GM08714 (cell line): ENCODE measurements around the gene GJD4.

Source experiments
- H3K4me3 ChIP-seq: fragments of 200-500 bp; sonication (Bioruptor generic); 2 replicates; pipeline ENCODE4 v1.5.1; 2014; ENCODE audit warnings: mild to moderate bottlenecking, low read length, inconsistent platforms
- ZNF274 ChIP-seq: IDR thresholded peaks from 2 replicates; pipeline ENCODE4 v1.6.1; 2012; ENCODE audit warnings: mild to moderate bottlenecking, low read depth, low read length

The GJD4 gene

DNA sequence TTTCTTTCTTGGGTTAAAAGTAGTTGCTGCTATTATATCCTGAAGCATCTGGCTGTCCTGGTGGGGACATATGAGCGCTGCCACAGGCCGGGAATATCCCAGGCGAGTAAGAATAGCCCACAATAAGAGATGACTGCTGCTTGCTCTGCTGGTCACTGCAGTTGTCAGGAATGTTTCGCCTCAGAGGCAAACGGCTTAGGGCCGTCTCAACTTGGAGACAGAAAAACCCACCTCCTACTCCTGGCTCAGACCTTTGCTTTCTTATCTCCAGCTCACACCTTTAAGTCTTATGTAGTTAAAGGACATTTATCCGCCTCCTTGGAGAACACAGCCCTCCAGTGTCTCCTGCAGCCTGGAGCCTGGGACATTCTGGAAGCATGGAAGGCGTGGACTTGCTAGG, at the start of gene GJD4:
GJD4 (plus strand) TSS at position 151 of the 400 bp plus-strand sequence; CDS start at position 378, 227 bp downstream.
- no peak for TF ChIP-seq ZNF274
- H3K4me3 ChIP-seq, result no peak within 1 kb of the TSS

DNA sequence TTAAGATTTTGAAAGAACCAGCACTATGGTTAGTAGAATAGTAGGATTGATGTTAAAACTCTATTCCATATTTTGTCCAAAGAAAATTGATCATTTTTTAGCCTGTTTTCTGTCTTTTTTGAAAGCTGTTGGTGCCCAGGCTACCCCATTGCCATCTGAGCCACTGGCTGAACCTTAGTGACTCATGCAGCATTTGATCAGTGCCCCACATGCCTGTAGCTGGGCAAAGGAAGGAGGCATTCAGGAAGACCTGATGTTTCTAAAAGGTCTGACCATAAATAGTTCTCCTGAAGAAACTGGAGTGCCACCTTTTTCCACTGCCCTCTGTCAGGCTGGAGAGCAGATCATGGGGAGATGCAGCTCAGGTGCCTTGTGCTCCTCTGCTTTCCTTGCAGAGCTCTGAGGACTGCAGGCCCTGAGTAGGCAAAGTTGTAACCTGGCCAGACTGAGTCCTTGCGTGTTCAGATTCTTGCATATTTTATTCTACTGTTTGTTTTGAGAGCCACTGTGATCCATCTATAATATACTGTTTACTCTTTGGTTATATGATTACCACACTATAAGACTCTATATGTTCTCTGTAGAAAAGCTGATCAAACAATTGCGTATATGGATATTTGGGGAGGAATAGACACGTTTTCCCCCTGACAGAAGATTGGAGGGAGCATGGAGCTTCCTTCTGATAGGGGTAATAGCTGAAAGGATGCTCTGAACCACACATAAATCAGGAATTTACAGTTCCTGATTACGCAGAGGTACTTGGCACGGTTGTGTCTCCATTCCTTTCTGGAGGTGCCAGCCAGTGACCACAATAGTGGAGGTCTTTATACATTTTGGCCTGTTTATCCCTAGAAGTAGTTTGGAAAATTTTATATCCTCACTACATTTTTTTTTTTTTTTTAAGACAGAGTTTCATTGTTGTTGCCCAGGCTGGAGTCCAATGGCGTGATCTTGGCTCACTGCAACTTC, 48.9 kb upstream of the GJD4 start:
- TF ChIP-seq ZNF274, result no peak

DNA sequence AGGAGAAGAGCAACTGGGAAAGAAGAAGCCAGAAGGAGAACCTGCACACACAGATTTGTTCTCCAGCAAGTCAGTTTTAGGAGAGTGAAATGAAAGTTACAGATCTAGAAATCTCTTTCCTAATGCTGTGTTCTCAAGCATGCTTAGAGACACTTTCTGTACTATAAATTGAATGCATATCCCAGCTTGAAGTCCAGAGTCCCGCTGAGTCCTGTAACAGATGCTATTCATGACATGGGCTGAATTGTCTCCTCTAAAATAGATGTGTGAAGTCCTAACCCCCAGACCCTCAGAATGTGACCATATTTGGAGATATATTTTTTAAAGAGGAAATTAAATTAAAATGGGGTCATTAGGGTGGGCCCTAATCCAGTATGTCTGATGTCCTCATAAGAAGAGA, 46.9 kb upstream of the GJD4 start:
- no peak for TF ChIP-seq ZNF274
- no peak overlapping the region for H3K4me3 ChIP-seq

More for the DNA sequence above, 48.9 kb upstream of the GJD4 start:
- H3K4me3 ChIP-seq, result no peak overlapping the region

- H3K4me3 ChIP-seq, result no peak overlapping the region
- TF ChIP-seq ZNF274, result no peak
These were observed 45.7 kb upstream of the GJD4 start for GRCh38 chr10:35559416-35559815.

GRCh38 chr10:35561715-35562114, 43.4 kb upstream of the GJD4 start:
- TF ChIP-seq ZNF274, result no peak
- H3K4me3 ChIP-seq, result no peak overlapping the region

GRCh38 chr10:35562427-35562826, 42.7 kb upstream of the GJD4 start:
- no peak for TF ChIP-seq ZNF274
- H3K4me3 ChIP-seq, result no peak overlapping the region

DNA sequence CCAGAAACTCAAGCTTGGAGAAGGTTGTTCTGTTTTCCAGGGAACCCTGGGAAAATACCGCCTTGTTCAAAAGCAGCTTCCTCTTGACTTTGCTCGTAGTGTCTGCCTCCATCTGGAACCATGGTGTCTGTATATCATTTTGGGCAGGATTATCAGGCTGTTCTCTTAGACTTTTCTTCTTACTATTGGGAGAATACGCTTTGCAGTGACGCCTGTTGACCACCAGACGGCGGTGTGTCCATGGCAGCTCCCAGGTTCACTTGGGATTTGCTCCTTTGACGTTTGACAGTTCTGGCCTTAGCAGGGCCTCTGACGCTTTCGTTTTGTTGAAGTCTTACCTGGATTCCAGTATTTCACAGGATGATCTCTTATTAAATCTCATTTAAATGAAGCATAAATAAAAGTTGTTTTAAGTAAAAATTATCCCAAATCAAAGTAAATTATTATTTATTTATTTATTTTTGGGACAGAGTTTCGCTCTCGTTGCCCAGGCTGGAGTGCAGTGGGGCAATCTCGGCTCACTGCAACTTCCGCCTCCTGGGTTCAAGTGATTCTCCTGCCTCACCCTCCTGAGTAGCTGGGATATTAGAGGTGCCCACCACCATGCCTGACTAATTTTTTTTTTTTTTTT, 41.8 kb upstream of the GJD4 start:
- TF ChIP-seq ZNF274, result no peak
- H3K4me3 ChIP-seq, result no peak overlapping the region

DNA sequence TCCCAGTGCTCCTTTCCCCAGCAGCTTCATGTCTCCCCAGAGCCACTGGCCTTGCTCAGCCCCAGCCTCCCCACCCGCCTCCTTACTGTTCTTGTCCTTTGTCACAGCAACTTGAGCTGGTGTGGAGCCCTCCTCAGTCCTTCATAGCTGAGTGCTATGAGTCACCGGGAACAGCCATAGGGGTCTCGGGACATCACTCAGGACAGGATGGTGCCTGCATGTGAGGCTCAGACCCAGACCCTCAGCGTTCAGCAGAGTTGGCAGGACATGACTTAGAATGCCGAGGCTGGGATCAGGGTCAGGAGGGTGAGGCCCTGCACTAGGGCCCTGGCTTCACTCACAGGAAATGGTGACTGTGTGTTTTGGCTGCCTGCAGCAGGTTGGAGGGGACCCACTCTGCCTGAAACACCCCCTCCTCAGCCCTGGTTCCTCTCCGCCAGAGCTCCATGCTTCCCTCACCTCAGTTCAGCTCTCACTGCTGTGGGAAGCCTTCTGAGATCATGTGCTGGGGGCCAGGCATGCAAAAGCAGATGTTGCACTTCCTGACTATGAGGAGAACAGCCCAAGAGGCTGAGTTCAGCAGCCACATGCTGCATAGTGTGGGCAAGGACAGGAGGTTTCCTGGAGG, 40.7 kb upstream of the GJD4 start:
- no peak for TF ChIP-seq ZNF274
- no peak overlapping the region for H3K4me3 ChIP-seq

DNA sequence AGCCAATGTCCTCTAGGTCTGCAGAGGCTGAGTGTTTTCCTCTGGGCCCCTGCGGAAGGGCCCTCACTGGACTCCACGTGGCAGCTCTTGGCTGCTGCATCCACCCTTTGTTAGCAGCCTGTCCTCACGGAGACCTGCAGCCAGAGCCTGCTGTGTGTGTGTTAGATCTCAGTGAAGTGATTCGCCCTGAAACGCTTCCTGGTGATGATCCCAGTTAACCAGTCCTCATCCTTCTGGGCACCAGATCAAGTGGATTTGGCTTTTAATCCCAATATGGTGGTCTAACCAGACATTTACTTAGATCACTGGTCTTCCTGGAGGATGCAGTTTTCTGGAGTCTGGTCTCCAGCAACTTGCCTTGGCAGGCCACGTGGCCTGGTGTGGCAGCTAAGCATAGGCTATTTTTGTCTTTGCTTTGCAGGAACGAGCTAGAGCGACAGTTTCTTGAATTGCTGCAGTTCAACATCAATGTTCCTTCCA, 39.5 kb upstream of the GJD4 start:
- H3K4me3 ChIP-seq, result no peak overlapping the region
- TF ChIP-seq ZNF274, result no peak

DNA sequence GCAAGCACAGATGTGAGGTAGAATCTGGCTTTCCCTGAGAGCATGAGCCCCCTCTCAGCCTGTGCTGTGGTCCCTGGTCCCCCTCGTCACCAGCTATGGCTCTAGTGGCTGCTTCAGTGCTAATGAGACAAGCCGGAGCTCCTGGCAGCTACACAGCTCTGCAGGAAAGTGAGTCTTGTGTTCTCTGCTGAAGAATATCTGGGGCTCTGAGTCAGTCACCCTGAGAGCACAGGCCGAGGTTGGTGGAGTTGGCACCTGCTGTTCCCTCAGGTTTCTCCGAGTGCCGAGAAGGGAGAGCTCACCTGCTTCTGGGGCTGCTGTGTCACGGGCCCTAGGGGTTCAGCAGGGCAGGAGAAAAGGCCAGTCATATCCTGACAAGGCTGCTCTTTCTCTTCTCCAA, 37.2 kb upstream of the GJD4 start:
- TF ChIP-seq ZNF274, result no peak
- no peak overlapping the region for H3K4me3 ChIP-seq

GRCh38 chr10:35568483-35569015, 36.6 kb upstream of the GJD4 start:
- no peak overlapping the region for H3K4me3 ChIP-seq
- no peak for TF ChIP-seq ZNF274

DNA sequence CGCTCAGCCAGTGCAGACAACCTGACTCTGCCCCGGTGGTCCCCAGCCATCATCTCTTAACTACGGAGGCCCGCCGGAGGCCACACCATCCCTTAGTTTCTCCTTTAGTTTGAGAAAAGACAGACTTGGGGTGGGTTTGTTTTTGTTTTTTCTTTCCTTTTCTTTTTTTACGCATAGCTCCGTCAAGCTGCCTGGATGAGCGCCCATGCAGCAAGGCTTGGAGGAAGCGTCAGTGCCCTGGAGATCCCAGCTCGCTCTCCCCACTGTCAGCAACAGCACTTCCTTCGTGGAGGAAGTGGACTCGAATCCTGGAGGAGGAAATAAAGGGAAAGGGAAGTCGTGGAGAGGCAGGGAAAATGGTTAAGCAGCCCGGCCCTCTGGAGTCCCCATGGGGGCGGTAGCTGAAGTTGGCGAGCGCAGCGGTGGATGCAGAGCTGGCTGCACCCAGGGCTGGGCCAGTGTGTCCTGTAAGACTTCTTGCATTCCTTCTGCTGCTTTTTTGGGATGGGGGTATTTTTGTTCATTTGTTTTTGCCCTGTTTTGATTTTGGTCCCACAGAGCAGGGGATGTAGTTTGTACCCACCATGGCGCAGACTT, 35.9 kb upstream of the GJD4 start:
- H3K4me3 ChIP-seq, result no peak overlapping the region
- no peak for TF ChIP-seq ZNF274

DNA sequence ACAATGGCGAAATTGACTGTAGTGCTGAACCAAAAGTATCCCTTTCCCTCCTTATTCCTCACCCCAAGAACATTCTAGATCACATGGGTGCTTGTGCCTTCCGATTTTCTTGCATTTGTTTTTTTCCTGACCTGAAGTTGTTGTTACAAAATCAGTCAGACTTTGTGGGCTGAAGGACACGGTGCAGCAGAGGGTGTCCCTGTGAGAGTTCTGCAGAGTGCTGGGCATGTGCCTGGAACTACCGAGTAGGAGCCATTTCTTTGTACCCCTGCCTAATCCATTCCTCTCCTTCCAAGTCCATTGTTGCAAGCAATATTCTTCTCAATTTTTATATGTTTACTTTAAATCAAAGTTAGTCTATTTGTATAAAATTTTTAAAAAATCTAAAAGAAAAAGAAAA, 35.3 kb upstream of the GJD4 start:
- TF ChIP-seq ZNF274, result no peak
- no peak overlapping the region for H3K4me3 ChIP-seq

GRCh38 chr10:35570397-35570796, 34.7 kb upstream of the GJD4 start:
- TF ChIP-seq ZNF274, result no peak
- H3K4me3 ChIP-seq, result no peak overlapping the region
